ENCODE measurements around the gene TUBB8. TPM values are rescaled to one million over a fixed set of nuclear protein-coding genes. Genes with fewer than 3 reads are reported as not detected.
A peak's percentile ranks its signal among the peaks of the same experiment; 100 is the strongest.
"Not testable (repeated sequence)": the region's sequence is repeated elsewhere in the genome, so short reads cannot be mapped to it uniquely, and the experiment has no call there.

TUBB8 gene
- total RNA-seq, 4 donors from 2014 or later, result not detected

- intact Hi-C loops (cut with DNase I), result no loop called here
- Histone ChIP-seq H3K27ac (no peak overlapping the region), H3K27me3 (peaks cover 0 to 47% (median 0%) of the 10 kb centered on the region in 4 donors), H3K36me3 (no peaks in the 10 kb centered on the region), H3K4me1 (peaks cover 0 to 6% (median 0%) of the 10 kb centered on the region in 3 donors), H3K4me3 (no peak overlapping the region), H3K9me3 (no peaks in the 10 kb centered on the region)
- no peak for DNase-seq
- WGBS, 2 donors, result 60 to 80% methylated on average over 1 of the region's 4 CpGs
- TF ChIP-seq CTCF (IDR thresholded peaks at IDR 0.05), result no peak
Measured at GRCh38 chr10:79532-80215, 30.6 kb upstream of the TUBB8 start.

GRCh38 chr10:78556-78955 lies 29.5 kb upstream of the TUBB8 start:
- no peak for DNase-seq
- WGBS, 2 donors, result 82 to 85% methylated on average over 10 to 12 of the region's 12 CpGs
- Histone ChIP-seq H3K4me3 (no peak overlapping the region), H3K4me1 (peaks cover 0 to 13% (median 0%) of the 10 kb centered on the region in 3 donors), H3K9me3 (no peaks in the 10 kb centered on the region), H3K27me3 (peaks cover 0 to 45% (median 0%) of the 10 kb centered on the region in 4 donors), H3K27ac (no peak overlapping the region), H3K36me3 (no peaks in the 10 kb centered on the region)
- intact Hi-C loops (cut with DNase I), result no loop called here
- TF ChIP-seq CTCF (IDR thresholded peaks at IDR 0.05) (no peak), POLR2A (IDR thresholded peaks at IDR 0.05) (no peak)

- H3K36me3 ChIP-seq; H3K27ac ChIP-seq; H3K9me3 ChIP-seq; DNase-seq; intact Hi-C loops (cut with DNase I): not testable (repeated sequence)
- H3K4me3 ChIP-seq, result peak overlapping the region in 3 of 4 donors; percentile 54 to 75 (median 55)
- 21 to 63% methylated on average over 2 to 9 of the region's 17 CpGs for WGBS, 2 donors
- H3K4me1 ChIP-seq, result peaks cover 0 to 13% (median 0%) of the 10 kb centered on the region in 3 donors
- H3K27me3 ChIP-seq, result peaks cover 0 to 18% (median 0%) of the 10 kb centered on the region in 4 donors
Measured at GRCh38 chr10:74266-74621, 25.1 kb upstream of the TUBB8 start.

GRCh38 chr10:73543-74265 lies 24.6 kb upstream of the TUBB8 start:
- H3K36me3 ChIP-seq; H3K9me3 ChIP-seq; H3K27ac ChIP-seq; DNase-seq; intact Hi-C loops (cut with DNase I): not testable (repeated sequence)
- H3K4me3 ChIP-seq, result peak overlapping the region; percentile 25 to 75 (median 54)
- 14% methylated on average over 7 of the region's 65 CpGs; no CpG with 5 or more reads in 1 of the 2 donors for WGBS, 2 donors
- H3K27me3 ChIP-seq, result peaks cover 0 to 17% (median 0%) of the 10 kb centered on the region in 4 donors
- H3K4me1 ChIP-seq, result peaks cover 0 to 13% (median 0%) of the 10 kb centered on the region in 3 donors
- TF ChIP-seq CTCF (IDR thresholded peaks at IDR 0.05), result peak; percentile 29 to 73 (median 42)

GRCh38 chr10:68156-68555 lies 19.1 kb upstream of the TUBB8 start:
- H3K27me3 ChIP-seq; H3K4me1 ChIP-seq; H3K4me3 ChIP-seq; H3K27ac ChIP-seq; H3K36me3 ChIP-seq; intact Hi-C loops (cut with DNase I); H3K9me3 ChIP-seq; DNase-seq: not testable (repeated sequence)
- WGBS, 2 donors, result 65 to 70% methylated on average over 5 of the region's 5 CpGs

GRCh38 chr10:49926-50325 lies 830 bp upstream of the TUBB8 start:
- H3K4me3 ChIP-seq; H3K9me3 ChIP-seq; H3K4me1 ChIP-seq; DNase-seq; H3K27ac ChIP-seq; H3K27me3 ChIP-seq; H3K36me3 ChIP-seq; intact Hi-C loops (cut with DNase I): not testable (repeated sequence)
- 51 to 86% methylated on average over 1 to 2 of the region's 2 CpGs for WGBS, 2 donors

- H3K4me1 ChIP-seq; H3K27me3 ChIP-seq; intact Hi-C loops (cut with DNase I); DNase-seq; H3K4me3 ChIP-seq; H3K27ac ChIP-seq; H3K9me3 ChIP-seq; H3K36me3 ChIP-seq: not testable (repeated sequence)
- 83 to 90% methylated on average over 2 to 9 of the region's 16 CpGs for WGBS, 2 donors
Measured at GRCh38 chr10:47864-48263, 1.2 kb downstream of the TUBB8 start.

- intact Hi-C loops (cut with DNase I); DNase-seq; H3K36me3 ChIP-seq; H3K4me3 ChIP-seq; H3K9me3 ChIP-seq; H3K27me3 ChIP-seq; H3K4me1 ChIP-seq; H3K27ac ChIP-seq: not testable (repeated sequence)
- WGBS, 2 donors, result no CpG with 5 or more reads among the region's 2 CpGs
Measured at GRCh38 chr10:13315-13635, 35.8 kb downstream of the TUBB8 start.

GRCh38 chr10:12444-13314 lies 36.4 kb downstream of the TUBB8 start:
- H3K9me3 ChIP-seq; DNase-seq; H3K4me1 ChIP-seq; H3K27ac ChIP-seq; H3K4me3 ChIP-seq; H3K27me3 ChIP-seq; intact Hi-C loops (cut with DNase I); H3K36me3 ChIP-seq: not testable (repeated sequence)
- no CpG with 5 or more reads among the region's 15 CpGs for WGBS, 2 donors
